LHCN-M2 (cell line): ENCODE measurements around the gene ACAN. TPM values are rescaled to one million over a fixed set of nuclear protein-coding genes. Genes with fewer than 3 reads are reported as not detected.

Experiments used
- DNase-seq: peaks from one replicate; pipeline ENCODE4 v3.0.0-alpha.2; 2012; ENCODE audit warnings: low read depth
- polyA plus RNA-seq: library from polyadenylated mRNA; unstranded; fragments of >200 nt; gene quantifications from one replicate; pipeline ENCODE4 v1.2.1, GENCODE V29; 2012; ENCODE audit warnings: missing spikeins
- total RNA-seq: library from RNA; depleted of rRNA; stranded (reverse); fragments of >200 nt; gene quantifications from 2 replicates; pipeline ENCODE4 v1.2.3, GENCODE V29; 2014; rRNA removed

Gene ACAN
- under 0.01 TPM in 1 of 2 replicates, not detected in the other for total RNA-seq
- 0.04 TPM for polyA plus RNA-seq

DNA sequence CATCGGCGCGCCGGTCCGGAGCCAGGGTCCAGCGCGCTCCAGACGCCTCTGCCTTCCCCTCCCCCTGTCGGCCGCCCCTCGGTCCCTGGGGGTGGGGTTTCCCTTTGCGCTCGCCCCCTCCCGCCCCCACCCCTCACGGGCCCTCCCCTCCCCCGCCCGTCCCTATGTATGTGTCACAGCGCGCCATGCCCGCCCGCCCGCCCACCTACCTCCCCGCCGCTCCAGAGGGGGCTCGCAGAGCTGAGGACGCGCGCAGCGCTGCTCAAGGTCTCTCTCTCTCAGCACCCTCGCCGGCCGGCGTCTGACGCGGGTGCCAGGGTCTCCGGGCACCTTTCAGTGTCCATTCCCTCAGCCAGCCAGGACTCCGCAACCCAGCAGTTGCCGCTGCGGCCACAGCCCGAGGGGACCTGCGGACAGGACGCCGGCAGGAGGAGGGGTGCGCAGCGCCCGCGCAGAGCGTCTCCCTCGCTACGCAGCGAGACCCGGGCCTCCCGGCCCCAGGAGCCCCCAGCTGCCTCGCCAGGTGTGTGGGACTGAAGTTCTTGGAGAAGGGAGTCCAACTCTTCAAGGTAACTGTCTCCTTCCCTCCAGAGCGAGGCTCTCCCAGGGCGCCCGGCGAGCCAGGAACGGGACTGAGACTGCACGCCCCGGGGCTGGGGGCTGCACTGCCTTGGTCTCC lies at the start of gene ACAN:
Gene ACAN, plus strand, starts transcription at position 196 of the 679 bp plus-strand sequence. CDS start 32,771 bp downstream, outside the sequence.
- no peak for DNase-seq

DNA sequence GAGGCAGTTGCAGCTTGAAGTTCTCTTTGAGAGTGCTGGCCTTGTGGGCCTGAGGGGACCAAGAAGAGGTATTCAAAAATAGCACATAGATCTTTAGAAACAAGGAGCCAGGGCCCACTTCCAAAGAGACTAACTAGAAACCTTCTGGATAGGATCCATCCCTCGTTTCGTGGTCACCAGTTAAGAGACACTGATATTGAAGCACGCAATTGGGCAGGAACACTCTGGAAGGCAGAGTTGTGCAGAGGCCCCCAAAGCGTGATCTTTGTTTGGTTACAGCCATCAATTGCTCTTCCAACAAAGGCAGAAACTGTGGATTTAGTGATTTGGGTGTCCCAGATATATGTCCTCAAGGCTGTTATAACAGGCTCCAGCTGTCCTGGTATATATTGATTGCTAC lies 46.7 kb upstream of the ACAN start:
- no peak for DNase-seq

DNA sequence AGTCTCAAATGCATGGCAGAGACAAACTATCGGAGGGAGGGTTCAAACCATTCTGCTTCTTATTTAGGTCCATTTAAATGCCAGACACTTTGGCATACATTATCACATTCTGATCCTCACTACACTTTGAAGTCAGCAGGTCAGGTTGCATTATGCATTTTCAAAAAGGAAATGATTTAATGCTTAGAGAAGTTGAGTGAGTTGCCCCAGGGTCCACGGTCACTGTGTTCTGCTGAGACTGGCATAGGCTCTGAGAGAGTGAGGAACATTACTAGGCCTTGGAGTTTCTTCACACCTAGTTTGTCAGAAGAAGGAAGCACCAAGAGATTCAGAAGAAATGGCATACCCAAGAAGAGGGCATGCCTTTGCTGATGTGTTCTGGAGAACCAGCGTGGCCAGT lies 46.3 kb upstream of the ACAN start:
- no peak for DNase-seq

DNA sequence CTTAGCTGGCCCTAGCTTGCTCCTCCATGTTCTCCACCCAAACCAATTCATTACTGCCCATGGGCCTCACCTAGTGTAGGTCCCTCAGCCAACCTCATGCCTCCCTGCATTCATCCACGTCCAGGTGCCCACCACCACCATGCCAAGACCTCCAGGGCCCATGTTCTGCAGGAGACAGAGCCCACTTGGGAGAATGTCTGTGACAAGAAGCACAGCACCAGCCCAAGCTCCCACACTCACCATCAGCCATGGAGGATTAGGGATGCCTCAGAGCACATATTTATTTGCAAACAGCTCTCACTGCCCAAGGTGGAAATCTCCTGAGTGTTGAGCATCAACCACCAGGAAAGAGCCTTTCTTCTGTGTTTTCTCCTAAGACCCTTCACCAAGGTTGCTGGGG lies 43.4 kb upstream of the ACAN start:
- DNase-seq: no peak

DNA sequence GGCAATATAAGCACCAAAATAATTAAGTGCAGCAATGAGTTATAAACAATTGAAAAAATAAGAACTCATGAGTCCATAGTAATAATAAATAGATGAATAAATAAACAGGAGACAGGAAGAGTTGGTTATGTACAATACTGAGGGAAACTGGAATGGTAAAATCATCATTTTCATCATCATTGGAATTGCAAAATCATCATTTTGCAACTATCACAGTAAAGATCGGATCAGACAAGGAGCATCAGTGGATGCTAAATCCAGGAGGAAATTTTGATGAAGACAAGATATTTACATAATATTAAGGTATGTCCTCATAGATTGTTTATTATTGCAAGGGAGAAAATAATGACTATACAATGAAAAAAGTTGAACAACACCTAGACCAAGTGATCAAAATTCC lies 38.8 kb upstream of the ACAN start:
- no peak for DNase-seq

DNA sequence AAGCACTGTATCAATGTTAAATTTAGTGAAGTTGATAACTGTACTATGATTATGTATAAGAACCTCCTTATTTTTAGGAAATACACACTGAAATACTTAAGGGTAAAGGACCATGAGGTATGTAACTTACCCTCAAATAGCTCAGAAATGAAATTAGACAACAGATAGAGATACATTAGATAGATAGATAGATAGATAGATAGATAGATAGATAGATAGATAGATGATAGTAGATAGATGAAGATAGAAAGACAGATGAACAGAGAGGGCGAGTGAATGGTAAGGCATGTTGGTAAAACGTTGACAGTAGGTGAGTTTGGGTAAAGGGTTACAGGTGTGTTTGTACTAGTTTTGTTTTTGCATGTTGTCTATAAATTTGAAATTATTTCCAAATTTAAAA lies 38.0 kb upstream of the ACAN start:
- DNase-seq: no peak

DNA sequence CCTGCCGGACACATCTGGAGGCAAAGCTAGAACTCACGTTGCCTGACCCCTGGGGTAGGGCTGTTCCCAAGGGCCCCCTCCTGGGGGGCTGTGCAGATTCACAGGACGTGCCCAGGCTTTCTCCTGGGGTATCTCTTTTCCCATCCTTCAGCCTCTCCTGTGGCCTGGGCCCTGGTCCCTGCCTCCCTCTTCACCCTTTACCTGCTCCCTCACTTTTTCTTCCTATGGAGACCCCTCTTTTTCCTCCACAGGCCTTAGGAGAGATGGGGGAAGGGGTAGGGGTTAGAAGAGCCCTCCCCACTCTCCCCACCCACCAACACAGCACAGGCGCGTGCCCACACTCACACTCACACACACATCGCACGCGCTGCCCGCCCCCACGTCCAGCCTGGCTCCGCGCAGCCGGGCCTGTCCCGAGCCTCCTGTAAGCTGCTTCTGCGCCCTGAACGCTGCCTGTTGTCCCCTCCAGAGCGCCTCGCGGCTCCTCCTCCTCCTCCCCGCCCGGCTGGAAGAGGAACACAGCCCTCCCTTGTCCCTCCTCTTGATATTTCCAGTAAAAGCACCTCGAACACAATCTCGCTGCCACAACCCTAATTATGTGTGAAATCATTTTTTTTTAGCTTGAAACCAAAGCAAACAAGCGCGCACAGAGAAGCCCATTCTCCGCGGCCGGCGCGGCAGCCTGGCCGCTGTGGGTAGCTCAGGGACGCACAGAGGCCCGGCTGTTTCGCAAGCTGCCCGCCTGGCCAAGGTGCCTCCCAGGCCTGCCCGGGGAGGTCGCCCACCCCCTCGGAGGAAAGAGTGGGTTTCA lies 33.9 kb upstream of the ACAN start:
- no peak for DNase-seq

DNA sequence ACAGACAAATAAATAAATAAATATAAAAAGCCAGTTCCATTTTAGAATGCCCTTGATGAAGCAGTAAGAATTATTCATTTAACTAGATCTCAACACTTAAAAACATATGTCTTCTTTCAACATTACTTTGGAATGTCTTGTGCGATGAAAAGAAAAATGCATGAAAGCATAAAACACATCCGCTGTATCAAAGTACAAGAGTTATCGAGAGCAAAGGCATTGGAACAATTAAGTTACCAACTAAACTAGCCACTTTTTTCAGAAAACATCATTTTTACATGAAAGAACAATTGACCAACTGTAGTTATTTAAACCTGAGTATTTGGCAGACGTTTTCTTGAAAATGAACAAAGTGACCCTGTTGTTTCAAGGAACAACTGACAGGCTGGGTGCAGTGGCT lies 27.5 kb upstream of the ACAN start:
- DNase-seq: no peak

DNA sequence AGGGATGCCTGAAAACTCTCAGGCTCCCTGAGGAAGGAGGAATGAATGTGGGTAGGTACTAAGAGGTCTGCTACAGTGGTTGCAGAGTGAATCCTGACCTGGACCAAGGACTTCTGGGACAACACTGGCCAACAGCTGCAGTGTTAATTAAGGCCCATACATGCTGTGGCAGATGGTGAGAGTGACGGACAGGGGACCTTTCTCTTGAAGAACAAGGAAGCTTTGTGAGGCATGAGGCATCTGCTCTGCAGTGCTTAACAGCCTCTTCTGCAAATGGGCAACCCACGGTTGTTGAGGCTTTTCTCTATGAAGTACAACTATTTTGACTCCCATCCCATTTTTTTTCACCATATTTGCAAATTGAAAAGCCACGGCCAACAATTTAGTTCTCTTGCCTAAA lies 26.6 kb upstream of the ACAN start:
- DNase-seq: no peak

DNA sequence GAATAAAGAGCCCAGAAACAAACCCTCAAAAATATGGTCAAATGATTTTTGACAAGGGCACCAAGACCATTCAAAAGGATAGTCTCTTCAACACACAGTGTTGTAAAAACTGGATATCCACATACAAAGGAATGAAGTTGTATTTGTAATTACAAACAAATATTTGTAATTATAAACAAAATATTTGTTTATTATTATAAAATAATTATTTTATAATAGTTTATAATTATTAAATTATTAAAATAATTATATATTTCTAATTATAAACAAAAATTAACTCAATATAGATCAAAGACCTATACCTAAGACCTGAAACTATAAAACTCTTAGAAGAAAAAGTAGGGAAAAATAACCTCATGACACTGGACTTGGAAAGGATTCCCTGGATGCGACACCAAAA lies 23.3 kb upstream of the ACAN start:
- DNase-seq: no peak

DNA sequence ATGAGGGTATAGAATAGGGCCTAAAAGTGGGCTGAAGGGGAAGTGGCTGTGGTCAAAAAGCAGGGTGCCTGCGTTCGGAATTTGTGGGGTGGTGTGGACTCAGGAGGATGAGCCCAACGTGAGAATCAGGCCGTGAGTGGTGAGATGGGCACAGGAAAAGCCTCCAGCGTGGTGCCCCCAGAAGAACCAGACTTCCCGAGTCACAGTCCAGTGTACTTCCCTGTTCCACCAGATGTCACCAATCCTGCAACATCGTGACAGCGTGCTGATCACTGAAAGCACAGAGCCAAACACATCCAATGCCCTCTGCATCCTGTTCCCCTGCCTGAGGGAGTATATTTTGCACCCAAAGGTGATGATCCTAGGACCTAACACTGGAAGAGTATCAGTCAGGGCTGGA lies 20.8 kb upstream of the ACAN start:
- DNase-seq: no peak

DNA sequence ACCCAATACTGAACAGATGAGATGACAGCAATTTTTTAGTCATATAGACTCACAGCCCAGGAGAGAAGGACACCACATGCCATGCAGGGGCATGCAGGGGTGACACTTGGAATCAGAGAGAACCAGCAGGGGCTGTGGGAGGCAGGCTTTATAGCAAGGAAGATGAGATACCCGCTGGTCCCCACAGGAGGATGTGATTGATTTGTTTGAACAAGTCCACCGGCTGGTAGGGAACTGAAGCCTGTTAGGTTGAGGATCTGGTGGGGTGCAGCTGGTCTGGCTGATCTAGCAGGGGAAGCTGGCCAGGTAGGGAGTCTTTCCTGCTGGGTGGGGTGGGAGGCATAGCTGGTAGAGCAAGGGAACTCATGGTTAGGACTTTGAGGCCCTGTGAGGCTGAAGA lies 18.0 kb upstream of the ACAN start:
- no peak for DNase-seq

DNA sequence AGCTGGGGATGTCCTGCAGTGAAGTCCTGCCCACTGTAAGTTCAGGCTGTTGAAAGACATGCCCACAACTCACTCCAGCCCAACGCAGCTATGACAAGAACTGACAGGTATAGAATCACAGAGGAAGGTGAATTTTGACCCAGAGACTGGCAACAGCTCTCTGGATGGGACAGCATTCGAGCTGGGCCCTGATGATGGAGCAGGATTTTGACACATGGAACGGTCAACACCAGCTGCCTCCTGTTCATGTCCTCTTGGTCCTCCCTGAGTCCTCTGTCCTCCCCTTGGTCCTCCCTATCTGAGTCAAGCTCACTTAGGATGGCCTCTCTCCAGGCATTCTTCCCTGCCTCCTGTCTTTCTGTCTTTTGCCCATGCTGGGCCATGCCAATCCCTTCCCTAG lies 15.2 kb upstream of the ACAN start:
- DNase-seq: no peak

DNA sequence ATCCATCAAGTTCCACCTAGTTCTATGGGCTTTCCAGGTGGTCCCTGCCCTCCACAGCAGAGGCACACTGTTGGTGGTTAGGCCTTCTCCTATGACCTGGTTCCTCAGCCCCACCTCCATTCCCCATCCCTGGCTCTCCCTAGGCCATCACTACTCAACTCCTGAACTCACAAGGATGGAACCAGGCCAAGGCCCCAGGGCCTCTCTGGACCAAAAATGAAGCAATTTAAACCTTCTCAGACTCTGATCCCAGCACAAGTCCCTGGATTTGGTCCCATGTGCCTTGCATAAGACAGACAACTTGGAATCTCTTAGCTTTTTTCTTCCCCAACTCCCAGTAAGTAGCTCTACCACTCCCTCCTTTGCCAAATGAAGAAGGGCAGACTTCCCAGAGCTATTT lies 14.4 kb upstream of the ACAN start:
- no peak for DNase-seq

DNA sequence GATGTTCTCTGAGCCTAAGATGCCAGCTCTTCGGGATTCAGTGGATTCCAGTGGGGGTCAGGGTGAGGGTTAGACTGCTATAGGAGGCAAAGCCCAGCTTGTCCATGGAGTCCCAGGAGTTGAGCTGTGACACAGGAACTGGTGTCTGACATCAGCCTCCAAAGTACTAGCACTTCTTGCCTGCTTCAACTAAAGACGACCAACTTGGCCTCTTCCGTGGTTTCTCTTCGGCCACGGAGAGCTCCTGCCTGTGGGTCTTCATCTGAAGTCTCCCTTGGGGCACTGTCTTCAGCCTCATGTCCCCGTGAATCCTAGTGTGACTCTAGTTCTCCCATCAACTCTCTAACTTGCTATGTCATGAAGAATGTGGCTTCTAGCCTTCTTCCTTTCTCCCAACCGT lies 12.8 kb upstream of the ACAN start:
- no peak for DNase-seq

DNA sequence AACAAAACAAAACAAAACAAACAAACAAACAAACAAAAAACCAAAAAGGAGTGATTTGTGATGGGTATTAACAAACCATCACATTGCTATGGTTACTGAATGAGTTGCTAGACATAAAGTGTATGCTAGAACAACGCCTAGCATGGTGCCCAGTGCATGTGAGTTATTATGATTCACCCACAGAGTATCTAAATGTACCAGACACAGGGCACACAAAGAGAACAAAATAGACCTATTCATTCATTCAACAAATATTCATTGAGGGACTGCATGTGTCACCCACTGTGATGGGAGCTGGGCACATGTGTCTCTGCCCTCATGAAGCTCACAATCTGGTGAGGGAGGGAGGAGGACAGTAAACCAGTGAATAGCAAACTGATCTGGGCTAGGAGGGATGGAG lies 11.6 kb upstream of the ACAN start:
- peak; percentile 73 for DNase-seq

DNA sequence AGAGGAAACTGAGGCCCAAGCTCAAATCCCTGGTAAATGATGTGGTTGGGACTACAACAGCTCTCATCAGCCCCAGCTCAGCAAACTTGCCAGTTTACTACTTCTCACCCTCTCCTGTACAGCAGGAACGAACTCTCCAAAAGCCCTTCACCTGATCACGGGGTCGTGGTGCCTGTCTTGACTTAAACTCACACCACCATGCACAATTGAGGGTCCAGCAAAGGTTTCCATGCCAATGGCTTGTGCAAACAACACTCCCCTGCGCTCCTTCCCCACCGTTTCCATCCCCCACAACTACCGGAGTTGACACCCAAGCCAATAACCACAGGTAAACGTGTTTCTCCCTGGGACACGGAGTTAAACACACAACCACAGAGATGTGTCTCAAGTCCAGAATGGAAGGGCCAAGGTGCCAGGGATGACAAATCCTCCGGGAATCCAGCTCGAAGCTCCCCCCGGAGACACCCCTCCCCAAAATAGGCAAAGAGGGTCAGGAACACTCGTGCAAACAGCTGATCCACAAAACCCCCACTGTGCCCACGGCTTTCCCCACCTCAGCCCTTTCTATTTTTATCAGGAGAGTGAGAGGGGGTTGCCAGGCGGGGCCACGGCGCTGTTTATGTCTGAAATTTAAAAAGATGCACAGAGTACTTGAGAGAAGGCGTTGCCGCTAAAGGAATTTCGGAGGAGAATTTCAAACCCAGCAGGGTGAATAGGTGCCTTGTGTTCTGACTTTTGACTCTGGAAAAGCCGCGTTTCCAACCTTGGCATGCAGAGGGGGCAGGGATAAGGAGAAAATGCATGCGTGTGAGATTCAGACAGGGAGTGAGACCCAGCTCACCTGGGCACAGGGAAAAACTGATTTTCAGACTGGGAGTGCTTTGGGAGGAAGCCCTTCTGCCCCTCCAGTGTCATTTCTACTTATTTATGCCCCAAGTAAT lies 10.6 kb upstream of the ACAN start:
- DNase-seq: no peak

DNA sequence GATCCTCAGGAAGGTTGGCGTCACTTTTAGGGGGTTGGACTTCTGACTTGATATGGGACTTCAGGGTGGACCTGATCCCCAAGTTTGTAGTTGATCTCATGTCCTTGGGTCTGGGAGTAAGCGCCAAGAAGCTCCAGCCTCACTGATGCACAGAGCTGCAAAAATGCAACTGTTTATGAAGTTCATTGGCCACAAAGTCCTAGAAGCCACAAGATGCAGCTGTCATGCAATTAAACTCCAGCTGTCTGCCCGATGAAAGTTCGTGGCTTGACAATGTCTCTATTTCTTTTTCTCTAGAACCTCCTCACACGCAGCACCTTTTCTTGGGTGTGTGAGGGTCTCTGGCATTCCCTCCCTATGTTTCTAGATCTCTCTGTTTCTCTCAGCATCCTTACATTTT lies 9.2 kb upstream of the ACAN start:
- peak; percentile 80 for DNase-seq

DNA sequence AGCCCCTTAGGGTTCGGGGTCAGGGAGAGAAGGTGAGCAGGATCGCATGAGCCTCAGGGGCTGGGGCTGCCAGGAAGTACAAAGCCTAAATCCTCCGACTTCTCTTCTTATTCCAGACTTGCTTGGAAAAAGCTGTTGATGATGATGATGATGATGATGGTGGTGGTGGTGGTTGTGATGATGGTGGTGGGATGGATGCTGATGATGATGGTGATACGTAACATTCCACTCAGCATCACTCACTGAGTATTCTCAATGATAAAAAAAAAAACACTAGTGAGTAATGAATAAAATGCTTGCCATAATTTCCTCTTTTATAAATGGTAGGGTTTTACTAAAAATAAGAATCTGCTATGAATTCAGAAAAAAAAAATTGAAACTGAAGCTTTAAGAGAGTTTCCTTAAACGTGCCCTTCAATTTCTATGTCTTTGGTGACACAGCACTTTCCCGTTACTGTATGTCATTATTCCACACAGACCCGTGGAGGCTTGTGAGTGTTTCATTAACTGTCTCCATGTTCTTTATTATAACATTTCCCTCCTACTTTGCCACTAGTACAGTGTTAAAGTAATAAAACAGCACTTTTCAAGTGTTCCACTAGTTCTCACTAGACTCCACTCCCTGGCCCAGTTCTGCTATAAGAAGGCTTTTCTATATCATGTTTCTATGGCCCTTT lies 5.4 kb upstream of the ACAN start:
- DNase-seq: no peak

DNA sequence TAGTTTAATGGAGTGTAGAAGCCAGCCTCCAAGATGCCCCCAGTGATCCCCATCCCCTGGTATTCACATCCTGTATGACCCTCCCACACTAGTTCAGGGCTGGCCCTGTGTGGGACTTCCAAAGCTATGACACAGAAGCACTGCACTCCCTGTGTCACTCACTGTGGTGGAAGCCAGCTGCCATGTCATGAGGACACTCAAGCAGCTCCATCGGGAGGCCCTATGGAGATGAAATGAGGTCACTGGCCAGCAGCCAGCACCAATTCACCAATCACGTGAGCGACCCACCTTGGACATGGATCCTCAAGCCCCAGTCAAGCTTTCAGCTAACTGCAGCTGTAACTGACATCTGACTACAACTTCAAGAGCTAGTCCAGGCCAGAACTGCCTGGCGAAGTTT lies 3.9 kb upstream of the ACAN start:
- no peak for DNase-seq

DNA sequence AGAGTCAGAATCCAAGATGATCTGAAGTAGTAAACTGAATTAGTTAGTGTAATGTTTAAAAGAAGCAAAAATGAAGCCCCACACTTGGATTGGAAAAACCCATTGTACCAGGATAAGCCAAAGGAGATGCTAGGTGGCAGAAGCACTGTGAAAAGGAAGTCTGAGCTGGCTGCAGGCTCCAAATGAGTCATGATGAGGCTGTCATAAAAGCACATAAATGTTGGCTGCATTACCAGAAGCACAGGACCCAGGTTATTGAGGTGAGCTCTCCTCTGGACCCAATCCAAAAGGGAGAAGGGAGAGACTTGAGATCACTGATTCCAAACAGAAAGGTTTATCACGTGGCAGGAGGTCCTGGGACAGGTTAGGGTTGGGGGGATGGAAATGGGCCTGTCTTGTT lies 3.2 kb upstream of the ACAN start:
- DNase-seq: peak; percentile 39

DNA sequence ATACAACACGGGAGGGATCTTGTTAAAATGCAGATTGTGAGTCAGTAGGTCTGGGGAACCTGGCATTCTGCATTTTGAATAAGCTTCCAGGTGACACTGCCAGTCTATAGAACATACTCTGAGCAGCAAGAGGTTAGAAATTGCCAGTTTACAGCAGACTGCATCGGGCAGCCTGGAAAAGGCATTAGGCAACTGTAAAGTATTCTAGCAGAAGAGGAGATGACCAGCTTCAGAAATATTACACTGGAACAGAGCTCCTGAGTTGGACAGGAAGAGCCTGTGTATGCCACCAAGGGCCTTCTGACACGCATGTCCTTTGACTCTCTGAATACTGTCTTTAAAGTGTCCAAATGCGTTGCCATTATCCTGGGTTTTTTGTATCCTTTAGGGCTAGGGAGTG lies 2.5 kb upstream of the ACAN start:
- DNase-seq: no peak
